ENCODE measurements around the gene LPP.
A peak's percentile ranks its signal among the peaks of the same experiment; 100 is the strongest.

Gene LPP

GRCh38 chr3:188677344-188677743 lies 523.4 kb downstream of the LPP start:
- no peak for DNase-seq (ENCODE audit: low spot score)
- no peak for TF ChIP-seq CTCF (conservative IDR thresholded peaks at IDR 0.05; ENCODE audit: low read depth)
- ChIA-PET POLR2A (ENCODE audit: low non-redundant PET) (no interaction called here), CTCF (no interaction called here)
- no peak overlapping the region for H3K27ac ChIP-seq

- POLR2A ChIA-PET (ENCODE audit: low non-redundant PET) = no interaction called here
- DNase-seq (ENCODE audit: low spot score) = no peak
- CTCF ChIA-PET = no interaction called here
- TF ChIP-seq CTCF (conservative IDR thresholded peaks at IDR 0.05; ENCODE audit: low read depth) = no peak
- no peak overlapping the region for H3K27ac ChIP-seq
These were observed 526.2 kb downstream of the LPP start for GRCh38 chr3:188680189-188680588.

GRCh38 chr3:188680605-188681004 lies 526.6 kb downstream of the LPP start:
- POLR2A ChIA-PET (ENCODE audit: low non-redundant PET) = no interaction called here
- no peak for DNase-seq (ENCODE audit: low spot score)
- CTCF ChIA-PET = no interaction called here
- no peak for TF ChIP-seq CTCF (conservative IDR thresholded peaks at IDR 0.05; ENCODE audit: low read depth)
- no peak overlapping the region for H3K27ac ChIP-seq

GRCh38 chr3:188682316-188682715 lies 528.4 kb downstream of the LPP start:
- POLR2A ChIA-PET (ENCODE audit: low non-redundant PET) = no interaction called here
- no peak for DNase-seq (ENCODE audit: low spot score)
- no peak for TF ChIP-seq CTCF (conservative IDR thresholded peaks at IDR 0.05; ENCODE audit: low read depth)
- CTCF ChIA-PET = interaction anchor here (0.6 kb wide), 1 partner anchor 9 kb away, joined by 3 read pairs; no protein-coding TSS in a partner anchor
- H3K27ac ChIP-seq = peak overlapping the region; percentile 62

GRCh38 chr3:188683032-188683521 lies 529.1 kb downstream of the LPP start:
- DNase-seq (ENCODE audit: low spot score) = no peak
- TF ChIP-seq CTCF (conservative IDR thresholded peaks at IDR 0.05; ENCODE audit: low read depth) = no peak
- no peak overlapping the region for H3K27ac ChIP-seq
- CTCF ChIA-PET = interaction anchor here (0.6 kb wide), 1 partner anchor 8 kb away, joined by 3 read pairs; no protein-coding TSS in a partner anchor
- POLR2A ChIA-PET (ENCODE audit: low non-redundant PET) = no interaction called here

GRCh38 chr3:188684276-188684675 lies 530.3 kb downstream of the LPP start:
- H3K27ac ChIP-seq = no peak overlapping the region
- DNase-seq (ENCODE audit: low spot score) = no peak
- ChIA-PET POLR2A (ENCODE audit: low non-redundant PET) (no interaction called here), CTCF (no interaction called here)
- no peak for TF ChIP-seq CTCF (conservative IDR thresholded peaks at IDR 0.05; ENCODE audit: low read depth)

- H3K27ac ChIP-seq = no peak overlapping the region
- CTCF ChIA-PET = no interaction called here
- no peak for TF ChIP-seq CTCF (conservative IDR thresholded peaks at IDR 0.05; ENCODE audit: low read depth)
- POLR2A ChIA-PET (ENCODE audit: low non-redundant PET) = no interaction called here
- DNase-seq (ENCODE audit: low spot score) = no peak
These were observed 531.8 kb downstream of the LPP start for GRCh38 chr3:188685789-188686188.
